Activated CD4-positive, alpha-beta T cell treated with anti-CD3 and anti-CD28 coated beads, Interleukin-2, amount 50 U/mL, for 16 hours (primary cell): ENCODE results near the gene TEX2.
"Not testable (repeated sequence)": the region's sequence is repeated elsewhere in the genome, so short reads cannot be mapped to it uniquely, and the experiment has no call there.

ENCODE experiments used
- DNase-seq: peaks from one replicate; pipeline ENCODE4 v3.0.0-alpha.2; 2020

The TEX2 gene

GRCh38 chr17:64178011-64178825, 84.8 kb downstream of the TEX2 start:
- DNase-seq = no peak

GRCh38 chr17:64177311-64178010, 85.6 kb downstream of the TEX2 start:
- DNase-seq = no peak

GRCh38 chr17:64176556-64176955, 86.5 kb downstream of the TEX2 start:
- no peak for DNase-seq

GRCh38 chr17:64174686-64175456, 88.2 kb downstream of the TEX2 start:
- DNase-seq = no peak

- DNase-seq = no peak
These were observed 89.4 kb downstream of the TEX2 start for GRCh38 chr17:64173646-64174045.

GRCh38 chr17:64172510-64172909, 90.5 kb downstream of the TEX2 start:
- no peak for DNase-seq

- no peak for DNase-seq
These were observed 92.0 kb downstream of the TEX2 start for GRCh38 chr17:64171041-64171440.

GRCh38 chr17:64170286-64170685, 92.8 kb downstream of the TEX2 start:
- DNase-seq = no peak

- not testable (repeated sequence) for DNase-seq
These were observed 95.4 kb downstream of the TEX2 start for GRCh38 chr17:64167666-64168065.

GRCh38 chr17:64166876-64167275, 96.2 kb downstream of the TEX2 start:
- no peak for DNase-seq

- no peak for DNase-seq
These were observed 97.7 kb downstream of the TEX2 start for GRCh38 chr17:64165347-64165746.

- no peak for DNase-seq
These were observed 98.3 kb downstream of the TEX2 start for GRCh38 chr17:64164596-64165285.

GRCh38 chr17:64163468-64163867, 99.6 kb downstream of the TEX2 start:
- DNase-seq = no peak

GRCh38 chr17:64162554-64162953, 100.5 kb downstream of the TEX2 start:
- DNase-seq = no peak

- DNase-seq = no peak
These were observed 101.5 kb downstream of the TEX2 start for GRCh38 chr17:64161380-64162176.

GRCh38 chr17:64160378-64160777, 102.7 kb downstream of the TEX2 start:
- DNase-seq = no peak

- DNase-seq = no peak
These were observed 104.0 kb downstream of the TEX2 start for GRCh38 chr17:64158831-64159590.

- DNase-seq = no peak
These were observed 104.7 kb downstream of the TEX2 start for GRCh38 chr17:64158406-64158805.

- no peak for DNase-seq
These were observed 105.3 kb downstream of the TEX2 start for GRCh38 chr17:64157669-64158180.

- no peak for DNase-seq
These were observed 106.4 kb downstream of the TEX2 start for GRCh38 chr17:64156670-64157069.
